Gastroesophageal sphincter (tissue), 3 donors: ENCODE data around the gene HDLBP.

Source experiments
- CTCF ChIP-seq, 4 experiments: fragments of 200-600 bp in 2 of 4; fragments of 450-650 bp in 2 of 4; sonication (generic) in 1 of 4; IDR thresholded peaks; one replicate each; pipeline ENCODE4 v1.5.1; 2017 to 2019; ENCODE audit warnings: antibody characterized with exemption in 4 of 4, mild to moderate bottlenecking in 2 of 4, moderate library complexity in 2 of 4
- POLR2AphosphoS5 ChIP-seq: sonication (generic); formaldehyde crosslinking; IDR thresholded peaks from one replicate; pipeline ENCODE4 v1.6.1; 2017; ENCODE audit warnings: antibody characterized with exemption

GRCh38 chr2:241254904-241255351 lies 60.5 kb downstream of the HDLBP start:
- TF ChIP-seq CTCF (IDR thresholded peaks at IDR 0.05) (no peak), POLR2AphosphoS5 (no peak)
